K562 (cell line): ENCODE results near the gene DHCR24.
A peak's percentile ranks its signal among the peaks of the same experiment; 100 is the strongest.

Experiments
- BRCA1 ChIP-seq, 2 experiments: fragments of 450-650 bp in 1 of 2; sonication (generic) in 1 of 2; formaldehyde crosslinking in 1 of 2; IDR thresholded peaks; 2 replicates each; pipeline versions ENCODE4 v1.5.0 to v1.6.1; 2017 to 2020; ENCODE audit warnings: mild to moderate bottlenecking in 1 of 2, missing genetic modification reagents in 1 of 2
- CTCF ChIP-seq, 3 experiments: IDR thresholded peaks in 2 of 3; conservative IDR thresholded peaks in 1 of 3; 2 replicates each; pipeline ENCODE4 v1.5.1; 2011 to 2012; ENCODE audit warnings: low read length in 3 of 3, mild to moderate bottlenecking in 3 of 3, control low read depth in 2 of 3, improper control_type of control experiment in 1 of 3, inconsistent platforms in 1 of 3, low read depth in 1 of 3, mixed read lengths in 1 of 3, moderate library complexity in 1 of 3; ENCODE audit not compliant: insufficient read depth in 2 of 3
- HCFC1 ChIP-seq: IDR thresholded peaks from 2 replicates; pipeline ENCODE4 v1.6.1; 2012; ENCODE audit warnings: low read depth, low read length, improper control_type of control experiment
- KLF1 ChIP-seq: fragments of 450-650 bp; IDR thresholded peaks from 2 replicates; pipeline ENCODE4 v1.6.1; 2016; ENCODE audit warnings: missing genetic modification characterization, missing compliant biosample characterization
- PATZ1 ChIP-seq: fragments of 250-450 bp; sonication (Bioruptor Pico); IDR thresholded peaks from 2 replicates; pipeline ENCODE4 v1.5.0; 2020; ENCODE audit warnings: mild to moderate bottlenecking, borderline replicate concordance
- RCOR1 ChIP-seq, 2 experiments: IDR thresholded peaks; 2 replicates each; pipeline ENCODE4 v1.6.1; 2012; ENCODE audit warnings: low read depth in 2 of 2, low read length in 2 of 2, borderline replicate concordance in 1 of 2, improper control_type of control experiment in 1 of 2
- RFX7 ChIP-seq: fragments of 250-450 bp; sonication (Bioruptor Pico); IDR thresholded peaks from 2 replicates; pipeline ENCODE4 v1.5.1; 2021; ENCODE audit warnings: mild to moderate bottlenecking
- STAT6 ChIP-seq: sonication (generic); formaldehyde crosslinking; IDR thresholded peaks from 2 replicates; pipeline ENCODE4 v1.8.1; 2023; ENCODE audit warnings: mild to moderate bottlenecking, missing genetic modification reagents
- TEAD1 ChIP-seq, 2 experiments: fragments of 450-650 bp in 1 of 2; sonication (generic) in 1 of 2; formaldehyde crosslinking; IDR thresholded peaks; 2 replicates each; pipeline versions ENCODE4 v1.4.0 to v1.8.0; 2020 to 2022; ENCODE audit warnings: mild to moderate bottlenecking in 2 of 2, missing genetic modification reagents in 1 of 2
- TRIM25 ChIP-seq: fragments of 450-650 bp; IDR thresholded peaks from 2 replicates; pipeline ENCODE4 v1.7.0; 2016; ENCODE audit warnings: borderline replicate concordance
- ZBTB8A ChIP-seq: fragments of 450-650 bp; IDR thresholded peaks from 2 replicates; pipeline ENCODE4 v1.6.1; 2018; ENCODE audit warnings: mild to moderate bottlenecking, moderate library complexity; ENCODE audit not compliant: partially characterized antibody

GRCh38 chr1:54800899-54801759 is 85.9 kb downstream of the DHCR24 start, which contains the start of gene TTC22:
- TF ChIP-seq TEAD1 (CRISPR knock-in tag; IDR thresholded peaks at IDR 0.05) (no peak), CTCF (IDR thresholded peaks at IDR 0.05 in 2 of 3, conservative IDR thresholded peaks at IDR 0.05 in 1 of 3; ENCODE audit: insufficient read depth in 2 of 3, low read depth in 1 of 3, low read length in 3 of 3) (peak; percentile 55 to 82 (median 56)), RFX7 (CRISPR knock-in tag) (no peak), BRCA1 (IDR thresholded peaks at IDR 0.05) (no peak), BRCA1 (CRISPR knock-in tag; IDR thresholded peaks at IDR 0.05) (0 out of 2 replicates have a peak, but pooled peaks have one; percentile 43), ZBTB8A (no peak), STAT6 (CRISPR knock-in tag) (no peak), KLF1 (no peak), RCOR1 (IDR thresholded peaks at IDR 0.05; ENCODE audit: borderline replicate concordance in 1 of 2, low read depth in 2 of 2, low read length in 2 of 2) (peak in 1 of 2 experiments; percentile 39; a peak in 1 of 4 replicates), HCFC1 (no peak), TRIM25 (no peak), PATZ1 (CRISPR knock-in tag) (no peak)
